NCI-H2227 (cell line): Measurements from ENCODE around the gene MAPKAPK2.

Experiments used
- DNase-seq: peaks from one replicate; lab custom pipeline; 2025; ENCODE audit not compliant: unreplicated experiment; lab: John Stamatoyannopoulos, UW

Gene MAPKAPK2

GRCh38 chr1:206682111-206682510 is 2.6 kb upstream of the MAPKAPK2 start:
- no peak for DNase-seq

DNA sequence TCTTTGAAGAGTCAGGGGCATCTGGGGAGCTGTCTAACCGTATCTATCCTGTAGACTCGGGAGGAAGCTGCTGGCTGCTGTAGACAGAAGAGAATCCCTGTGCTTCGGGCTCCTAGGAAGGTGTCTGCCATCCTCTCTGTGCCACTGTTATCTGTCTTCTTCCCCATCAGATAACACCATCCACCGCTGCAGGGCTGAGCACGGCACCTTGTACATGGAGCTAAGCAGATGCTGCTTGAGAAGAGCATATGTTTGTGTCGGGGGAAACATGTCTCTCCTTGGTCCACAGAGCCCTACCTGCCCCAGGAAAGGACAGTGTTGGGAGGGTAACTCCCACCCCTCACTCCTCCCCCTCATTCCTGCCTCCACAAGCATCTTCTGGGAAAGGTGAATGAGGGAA is 1.4 kb upstream of the MAPKAPK2 start:
- no peak for DNase-seq

- DNase-seq, result no peak
Measured at GRCh38 chr1:206684003-206684402, 702 bp upstream of the MAPKAPK2 start.

GRCh38 chr1:206685334-206685768 is 646 bp downstream of the MAPKAPK2 start:
- DNase-seq, result no peak

DNA sequence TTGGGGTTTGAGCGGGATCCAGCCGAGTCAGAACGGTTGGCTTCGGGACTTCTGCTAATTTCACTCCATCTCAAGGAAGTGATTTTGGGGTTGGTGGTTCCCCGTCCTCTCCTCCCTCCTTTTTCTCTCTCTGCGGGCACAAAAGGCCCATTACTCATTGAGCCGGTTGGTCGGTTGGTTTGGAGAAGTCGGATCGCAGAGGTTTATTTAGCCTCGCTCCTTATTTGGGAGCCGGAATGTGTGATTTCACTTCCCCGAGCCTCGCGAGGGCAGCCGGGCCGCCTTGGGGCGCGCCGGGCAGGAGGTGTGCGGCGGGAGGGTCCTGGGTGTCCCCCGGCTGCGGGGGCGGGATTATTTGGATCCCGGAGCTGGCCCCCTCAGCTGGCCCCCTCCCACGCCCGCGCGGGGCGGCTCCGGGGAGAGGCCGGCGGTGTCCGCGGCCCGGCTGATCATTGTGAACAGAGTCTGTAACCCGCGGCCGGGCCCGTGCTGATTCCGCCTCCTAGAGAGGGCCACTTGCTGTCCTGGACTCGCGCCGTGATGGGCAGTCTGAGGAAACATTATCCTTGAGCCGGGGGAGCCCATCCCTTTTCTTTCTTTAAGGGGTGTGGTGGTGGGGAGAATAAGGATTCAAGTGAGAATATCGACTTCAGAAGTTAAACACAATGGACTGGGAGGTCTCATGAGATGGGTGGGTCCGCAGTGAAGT is 1.2 kb downstream of the MAPKAPK2 start:
- peak; percentile 44 for DNase-seq

DNA sequence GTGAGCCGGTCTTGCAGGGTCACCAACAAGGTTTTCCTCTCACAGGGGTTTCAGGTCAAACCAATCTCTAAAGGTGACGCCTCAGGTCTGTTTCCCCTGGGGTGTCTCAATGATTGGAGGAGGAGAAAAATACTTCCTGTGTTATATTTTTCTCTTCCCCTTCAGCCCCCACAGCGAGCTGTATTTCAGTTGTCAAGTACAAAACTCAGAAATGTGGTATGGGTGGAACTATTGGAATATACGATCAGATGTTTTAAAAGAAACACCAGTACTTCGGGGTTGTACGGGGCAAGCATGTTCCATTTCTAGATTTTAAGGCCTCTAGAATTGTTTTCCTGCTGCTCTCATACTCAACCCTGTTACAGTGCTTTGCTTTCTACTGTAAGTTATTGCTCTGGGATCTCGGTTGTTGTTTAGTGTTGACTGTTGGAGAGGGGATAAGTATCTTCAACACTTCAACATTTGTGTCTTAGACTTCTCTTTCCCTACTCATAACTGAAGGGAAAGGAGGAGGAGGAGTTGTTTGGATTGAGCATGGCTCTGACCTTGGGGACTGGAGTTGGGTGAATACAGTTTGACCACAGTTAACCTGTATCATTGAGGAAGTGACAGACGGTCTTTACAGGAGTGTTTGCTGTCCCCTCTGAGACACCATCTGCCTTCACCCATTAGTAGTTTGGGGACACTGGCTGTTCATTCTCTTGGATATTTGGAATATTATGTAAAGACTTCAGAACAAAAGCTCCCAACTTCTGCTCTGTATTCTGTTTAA is 2.0 kb downstream of the MAPKAPK2 start:
- DNase-seq, result no peak

GRCh38 chr1:206687251-206687914 is 2.7 kb downstream of the MAPKAPK2 start:
- DNase-seq, result no peak

DNA sequence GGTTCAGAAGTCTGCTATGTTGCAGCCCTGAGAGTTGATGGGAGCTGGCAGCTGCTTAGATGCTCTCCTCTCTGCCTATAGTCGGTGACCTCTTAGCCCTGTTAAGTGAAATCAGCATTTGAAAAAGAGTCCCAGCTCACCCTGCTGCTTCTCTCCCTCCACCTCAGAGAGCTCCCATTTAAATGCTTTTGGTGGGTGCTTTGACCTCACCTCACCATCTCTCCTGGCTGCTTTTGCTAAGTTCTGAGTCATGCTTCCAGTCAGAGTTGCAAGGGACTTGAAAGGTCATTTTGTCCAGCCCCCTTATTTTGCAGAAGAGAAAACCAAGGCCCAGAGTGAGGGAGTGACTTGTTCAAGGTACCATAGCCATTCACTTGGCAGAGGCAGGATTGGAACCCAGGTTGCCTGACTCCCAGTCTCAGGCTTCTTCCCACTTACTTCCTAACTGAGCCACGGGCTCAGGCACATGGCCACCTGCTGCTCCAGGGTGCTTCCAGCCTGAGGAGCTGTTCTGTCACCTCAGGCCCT is 3.3 kb downstream of the MAPKAPK2 start:
- no peak for DNase-seq

DNA sequence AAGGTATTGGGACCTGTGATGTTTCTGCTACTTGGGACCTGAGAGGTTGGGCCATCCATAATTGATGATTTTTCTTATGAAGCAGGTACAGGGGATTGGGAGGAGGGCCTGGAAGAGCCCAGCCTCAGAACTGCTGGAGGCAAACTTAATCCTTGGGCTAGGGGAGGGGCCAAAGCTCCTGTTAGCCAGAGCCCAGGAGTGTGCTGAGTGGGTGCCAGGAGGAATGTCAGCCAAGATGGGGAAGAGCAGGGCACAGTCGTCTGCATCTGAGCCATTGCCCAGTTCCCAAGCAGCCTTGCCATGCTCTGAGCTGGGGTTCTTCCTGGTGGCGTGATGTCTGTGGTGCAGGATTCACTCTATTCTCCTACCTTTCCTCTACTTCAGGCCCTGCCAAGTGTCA is 5.8 kb downstream of the MAPKAPK2 start:
- DNase-seq, result no peak

- no peak for DNase-seq
Measured at GRCh38 chr1:206691604-206692003, 6.9 kb downstream of the MAPKAPK2 start.

DNA sequence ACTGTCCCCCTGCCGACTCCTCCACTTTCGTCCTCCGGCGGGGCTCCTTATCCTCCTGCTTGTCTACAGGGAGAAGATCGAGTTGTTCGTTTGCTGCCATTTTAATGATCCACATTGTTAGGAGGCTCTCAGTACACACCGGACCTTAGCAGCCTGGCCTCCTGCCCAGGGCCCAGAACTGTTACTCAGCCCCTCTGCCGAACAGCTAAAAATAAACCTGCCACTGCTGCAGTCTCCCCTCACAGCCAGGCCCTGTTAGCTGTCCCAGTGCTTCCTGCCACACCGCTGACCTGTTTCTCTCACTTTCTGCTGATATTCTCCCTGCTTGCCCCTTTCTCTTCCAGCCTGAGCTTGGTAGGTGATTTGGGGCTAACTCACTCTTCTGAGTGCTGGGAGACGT is 8.3 kb downstream of the MAPKAPK2 start:
- no peak for DNase-seq

GRCh38 chr1:206693592-206693991 is 8.9 kb downstream of the MAPKAPK2 start:
- no peak for DNase-seq

DNA sequence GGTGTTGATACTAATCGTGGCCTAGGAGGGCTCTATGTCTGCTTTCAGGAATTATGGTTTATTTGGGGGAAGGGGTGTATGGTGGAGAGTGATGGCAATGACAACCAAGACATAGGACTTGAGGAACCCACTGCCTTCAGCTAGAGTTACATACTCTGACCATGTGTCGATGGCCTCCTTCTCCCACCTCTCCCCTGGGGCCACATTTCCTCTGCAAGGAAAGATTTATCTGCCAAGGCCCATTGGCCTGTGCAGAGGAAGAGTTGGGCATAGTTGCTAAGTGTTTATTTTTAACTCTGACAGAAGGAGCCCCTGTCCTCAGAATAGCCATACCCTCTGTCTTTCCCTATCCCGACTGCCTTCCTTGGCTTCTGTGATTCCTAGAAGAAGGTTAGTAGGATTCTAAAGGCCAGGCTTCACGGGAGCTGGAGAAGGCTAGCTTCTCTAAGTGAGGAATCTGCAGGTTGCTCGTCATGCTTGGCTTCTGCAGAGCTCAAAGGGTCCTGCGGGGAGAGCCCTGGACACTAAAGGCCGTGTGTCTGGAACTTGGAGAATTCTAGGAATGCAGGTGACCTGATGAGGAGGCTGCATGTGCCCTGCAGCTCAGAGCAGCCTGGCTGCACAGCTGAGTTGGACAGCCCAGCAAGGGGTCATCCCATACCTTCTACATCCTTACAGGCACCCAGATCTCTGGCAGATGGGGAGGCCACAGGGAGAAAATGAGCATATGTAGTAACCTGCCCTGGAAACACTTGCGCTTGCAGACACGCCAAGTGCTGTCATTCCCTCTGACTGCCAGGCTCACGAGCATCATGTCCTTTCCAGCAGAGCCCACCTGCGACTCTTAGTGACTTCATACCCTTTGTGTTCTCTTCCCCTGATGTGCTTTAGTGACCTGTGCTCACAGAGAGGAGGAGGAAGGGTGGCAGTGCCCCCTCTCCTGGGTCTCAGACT is 9.7 kb downstream of the MAPKAPK2 start:
- DNase-seq, result no peak

- no peak for DNase-seq
Measured at GRCh38 chr1:206695733-206696132, 11.0 kb downstream of the MAPKAPK2 start.

DNA sequence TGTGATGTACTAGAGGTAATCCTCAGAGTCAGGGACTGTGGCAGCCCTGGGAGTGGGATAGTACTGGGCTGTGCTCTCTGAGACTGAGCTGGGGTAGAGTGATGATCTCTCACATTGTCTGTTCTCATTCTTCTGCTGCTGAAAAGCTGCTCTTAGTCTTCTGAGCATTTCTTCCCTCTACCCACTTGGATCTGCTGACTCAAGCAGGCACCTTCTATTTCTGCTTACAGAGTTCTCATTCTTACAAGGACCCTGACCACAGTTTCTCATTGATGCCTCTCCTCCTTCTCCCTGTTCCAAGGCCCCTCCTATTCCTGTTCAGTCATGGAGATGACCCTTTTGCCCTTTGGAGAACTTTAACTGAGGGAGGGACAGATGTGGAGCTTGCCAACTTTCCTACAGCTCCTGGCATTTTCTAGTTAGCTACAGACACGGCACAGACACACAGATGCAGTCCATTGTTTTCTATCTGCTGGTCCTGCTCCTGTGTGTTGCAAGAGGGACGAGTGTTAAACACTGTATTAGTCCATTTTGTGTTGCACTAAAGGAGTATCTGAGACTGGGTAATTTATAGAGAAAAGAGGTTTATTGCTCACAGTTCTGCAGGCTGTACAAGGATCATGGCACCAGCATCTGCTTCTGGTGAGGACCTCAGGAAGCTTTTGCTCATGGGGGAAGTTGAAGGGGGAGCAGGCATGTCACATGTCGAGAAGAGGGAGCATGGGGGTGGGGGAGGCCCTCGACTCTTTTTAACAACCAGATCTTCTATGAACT is 12.3 kb downstream of the MAPKAPK2 start:
- DNase-seq, result no peak

- no peak for DNase-seq
Measured at GRCh38 chr1:206698011-206698410, 13.3 kb downstream of the MAPKAPK2 start.

DNA sequence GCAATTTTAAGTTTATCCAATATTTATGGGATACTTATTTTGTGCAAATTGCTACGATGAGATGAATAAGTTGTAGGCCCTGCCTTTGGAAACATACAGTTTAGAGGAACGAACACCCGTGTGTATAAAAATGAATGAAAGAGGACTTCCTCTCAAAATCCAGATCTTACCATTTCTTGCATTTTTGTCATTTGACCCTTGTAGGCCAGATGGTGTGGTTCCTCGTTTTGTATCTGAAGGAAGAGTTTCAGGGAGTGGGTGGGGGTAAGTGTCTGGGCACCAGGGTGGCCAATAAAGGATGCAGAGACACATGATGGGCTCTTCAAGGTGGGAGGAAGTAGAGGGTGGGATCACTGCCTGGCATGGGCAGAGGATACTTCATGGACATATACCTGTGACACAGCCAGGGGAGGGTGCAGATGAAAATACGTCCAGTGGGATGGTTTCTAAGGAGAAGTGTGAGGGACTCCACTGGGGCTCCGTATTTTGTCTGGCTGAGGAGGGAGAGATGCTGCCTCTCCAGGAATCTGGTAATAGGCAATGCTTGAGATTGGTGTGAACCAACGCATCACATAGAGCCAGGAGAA is 14.4 kb downstream of the MAPKAPK2 start:
- no peak for DNase-seq

GRCh38 chr1:206699626-206700025 is 14.9 kb downstream of the MAPKAPK2 start:
- DNase-seq, result no peak

DNA sequence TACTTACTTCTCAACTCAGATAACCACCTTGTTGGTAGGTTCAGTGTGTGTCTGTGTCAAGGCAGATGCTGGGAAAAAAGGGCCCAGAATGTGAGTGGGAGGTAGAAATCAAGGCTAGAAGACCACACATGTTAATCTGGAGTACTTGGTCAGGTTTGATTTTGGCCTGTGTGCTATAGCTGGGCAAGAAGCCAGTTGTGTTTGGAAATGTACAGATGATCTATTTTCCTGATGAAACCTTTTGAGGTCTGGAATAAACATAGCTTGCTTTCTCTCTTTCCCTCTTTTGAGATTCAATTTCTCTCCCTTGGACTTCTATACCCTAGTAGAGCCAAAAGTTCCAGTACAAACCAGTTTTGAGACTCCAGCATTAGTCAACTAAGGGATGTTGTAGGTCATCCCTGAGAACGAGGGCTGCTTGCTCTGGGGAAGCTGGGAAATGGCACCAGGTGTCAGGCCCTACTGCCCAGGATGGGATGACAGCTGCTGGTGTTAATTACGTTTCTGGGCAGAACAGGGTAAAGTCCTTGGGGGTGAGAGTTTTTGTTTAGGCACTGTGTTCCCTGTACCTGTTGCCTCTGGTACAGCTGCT is 15.8 kb downstream of the MAPKAPK2 start:
- no peak for DNase-seq
